ENCODE data around the gene COL4A2.

Gene COL4A2

GRCh38 chr13:110457361-110457760 lies 150.3 kb downstream of the COL4A2 start (continued):
- TF ChIP-seq, protein P1, sequence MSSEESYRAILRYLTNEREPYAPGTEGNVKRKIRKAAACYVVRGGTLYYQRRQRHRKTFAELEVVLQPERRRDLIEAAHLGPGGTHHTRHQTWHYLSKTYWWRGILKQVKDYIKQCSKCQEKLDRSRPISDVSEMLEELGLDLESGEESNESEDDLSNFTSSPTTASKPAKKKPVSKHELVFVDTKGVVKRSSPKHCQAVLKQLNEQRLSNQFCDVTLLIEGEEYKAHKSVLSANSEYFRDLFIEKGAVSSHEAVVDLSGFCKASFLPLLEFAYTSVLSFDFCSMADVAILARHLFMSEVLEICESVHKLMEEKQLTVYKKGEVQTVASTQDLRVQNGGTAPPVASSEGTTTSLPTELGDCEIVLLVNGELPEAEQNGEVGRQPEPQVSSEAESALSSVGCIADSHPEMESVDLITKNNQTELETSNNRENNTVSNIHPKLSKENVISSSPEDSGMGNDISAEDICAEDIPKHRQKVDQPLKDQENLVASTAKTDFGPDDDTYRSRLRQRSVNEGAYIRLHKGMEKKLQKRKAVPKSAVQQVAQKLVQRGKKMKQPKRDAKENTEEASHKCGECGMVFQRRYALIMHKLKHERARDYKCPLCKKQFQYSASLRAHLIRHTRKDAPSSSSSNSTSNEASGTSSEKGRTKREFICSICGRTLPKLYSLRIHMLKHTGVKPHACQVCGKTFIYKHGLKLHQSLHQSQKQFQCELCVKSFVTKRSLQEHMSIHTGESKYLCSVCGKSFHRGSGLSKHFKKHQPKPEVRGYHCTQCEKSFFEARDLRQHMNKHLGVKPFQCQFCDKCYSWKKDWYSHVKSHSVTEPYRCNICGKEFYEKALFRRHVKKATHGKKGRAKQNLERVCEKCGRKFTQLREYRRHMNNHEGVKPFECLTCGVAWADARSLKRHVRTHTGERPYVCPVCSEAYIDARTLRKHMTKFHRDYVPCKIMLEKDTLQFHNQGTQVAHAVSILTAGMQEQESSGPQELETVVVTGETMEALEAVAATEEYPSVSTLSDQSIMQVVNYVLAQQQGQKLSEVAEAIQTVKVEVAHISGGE (tag by site-specific recombination; conservative IDR thresholded peaks at IDR 0.05; ENCODE audit: low read depth), result no peak
- no peak for TF ChIP-seq ZNF585B (tag by site-specific recombination; IDR thresholded peaks at IDR 0.05)
- TF ChIP-seq, protein P2, sequence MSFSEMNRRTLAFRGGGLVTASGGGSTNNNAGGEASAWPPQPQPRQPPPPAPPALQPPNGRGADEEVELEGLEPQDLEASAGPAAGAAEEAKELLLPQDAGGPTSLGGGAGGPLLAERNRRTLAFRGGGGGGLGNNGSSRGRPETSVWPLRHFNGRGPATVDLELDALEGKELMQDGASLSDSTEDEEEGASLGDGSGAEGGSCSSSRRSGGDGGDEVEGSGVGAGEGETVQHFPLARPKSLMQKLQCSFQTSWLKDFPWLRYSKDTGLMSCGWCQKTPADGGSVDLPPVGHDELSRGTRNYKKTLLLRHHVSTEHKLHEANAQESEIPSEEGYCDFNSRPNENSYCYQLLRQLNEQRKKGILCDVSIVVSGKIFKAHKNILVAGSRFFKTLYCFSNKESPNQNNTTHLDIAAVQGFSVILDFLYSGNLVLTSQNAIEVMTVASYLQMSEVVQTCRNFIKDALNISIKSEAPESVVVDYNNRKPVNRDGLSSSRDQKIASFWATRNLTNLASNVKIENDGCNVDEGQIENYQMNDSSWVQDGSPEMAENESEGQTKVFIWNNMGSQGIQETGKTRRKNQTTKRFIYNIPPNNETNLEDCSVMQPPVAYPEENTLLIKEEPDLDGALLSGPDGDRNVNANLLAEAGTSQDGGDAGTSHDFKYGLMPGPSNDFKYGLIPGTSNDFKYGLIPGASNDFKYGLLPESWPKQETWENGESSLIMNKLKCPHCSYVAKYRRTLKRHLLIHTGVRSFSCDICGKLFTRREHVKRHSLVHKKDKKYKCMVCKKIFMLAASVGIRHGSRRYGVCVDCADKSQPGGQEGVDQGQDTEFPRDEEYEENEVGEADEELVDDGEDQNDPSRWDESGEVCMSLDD (tag by site-specific recombination; IDR thresholded peaks at IDR 0.05), result no peak
- no peak for TF ChIP-seq GLI4 (tag by site-specific recombination; IDR thresholded peaks at IDR 0.05)
- TF ChIP-seq CTCF (tag by site-specific recombination; IDR thresholded peaks at IDR 0.05), result no peak
- no peak for TF ChIP-seq IKZF3 (tag by site-specific recombination; IDR thresholded peaks at IDR 0.05)
- no peak for TF ChIP-seq ZNF292 (tag by site-specific recombination; IDR thresholded peaks at IDR 0.05; ENCODE audit: borderline replicate concordance, low read depth)
- TF ChIP-seq REPIN1 (tag by site-specific recombination; IDR thresholded peaks at IDR 0.05; ENCODE audit: low read depth), result no peak

GRCh38 chr13:110458017-110458416 lies 150.9 kb downstream of the COL4A2 start:
- CTCF ChIA-PET, result interaction anchor here (0.6 to 1.0 kb wide), 2 partner anchors 235 to 236 kb away, joined by 3 to 4 read pairs; no protein-coding TSS in a partner anchor

GRCh38 chr13:110458594-110459365 lies 151.7 kb downstream of the COL4A2 start:
- ChIA-PET CTCF (interaction anchor here (0.6 to 1.0 kb wide), 4 partner anchors 220 to 240 kb away, joined by 3 to 4 read pairs (median 3); no protein-coding TSS in a partner anchor), POLR2A (interaction anchor here (0.5 kb wide), 1 partner anchor 63 kb away, joined by 5 read pairs; no protein-coding TSS in a partner anchor)
- Histone ChIP-seq H3K4me3 (ENCODE audit: low read depth, low read length) (no peak overlapping the region), H3K36me3 (ENCODE audit: control insufficient read depth in 2 of 2, insufficient read depth in 1 of 2, low read length in 2 of 2) (peaks cover 0 to 9% of the 10 kb centered on the region in 2 experiments; a peak in 1 of 3 replicates), H3K27ac (ENCODE audit: extremely low read depth, low read depth, low read length) (no peak overlapping the region), H3K9me3 (ENCODE audit: control insufficient read depth, insufficient read depth, low read depth, low read length) (no peaks in the 10 kb centered on the region), H3K4me1 (ENCODE audit: control insufficient read depth, insufficient read depth, low read length) (no peaks in the 10 kb centered on the region)
- TF ChIP-seq ZNF140 (tag by site-specific recombination; IDR thresholded peaks at IDR 0.05), result no peak
- TF ChIP-seq ZFP69B (tag by site-specific recombination; IDR thresholded peaks at IDR 0.05), result no peak
- TF ChIP-seq OSR2 (tag by site-specific recombination; IDR thresholded peaks at IDR 0.05), result no peak
- TF ChIP-seq ZNF837 (tag by site-specific recombination; IDR thresholded peaks at IDR 0.05), result no peak
- no peak for TF ChIP-seq ZBTB21 (tag by site-specific recombination; IDR thresholded peaks at IDR 0.05)
- TF ChIP-seq ZNF223 (tag by site-specific recombination; IDR thresholded peaks at IDR 0.05), result no peak
- TF ChIP-seq ZNF394 (tag by site-specific recombination; IDR thresholded peaks at IDR 0.05; ENCODE audit: borderline replicate concordance), result no peak
- TF ChIP-seq GLIS2 (tag by site-specific recombination; IDR thresholded peaks at IDR 0.05), result no peak
- TF ChIP-seq ZBTB8A (tag by site-specific recombination; IDR thresholded peaks at IDR 0.05), result no peak
- no peak for TF ChIP-seq ZNF146 (tag by site-specific recombination; IDR thresholded peaks at IDR 0.05)
- TF ChIP-seq ZNF133 (tag by site-specific recombination; IDR thresholded peaks at IDR 0.05), result no peak
- TF ChIP-seq ZNF639 (tag by site-specific recombination; IDR thresholded peaks at IDR 0.05), result no peak
- no peak for TF ChIP-seq ZNF221 (tag by site-specific recombination; IDR thresholded peaks at IDR 0.05; ENCODE audit: borderline replicate concordance)

More at GRCh38 chr13:110458017-110458416, 150.9 kb downstream of the COL4A2 start:
- Histone ChIP-seq H3K9me3 (ENCODE audit: control insufficient read depth, insufficient read depth, low read depth, low read length) (no peaks in the 10 kb centered on the region), H3K27ac (ENCODE audit: extremely low read depth, low read depth, low read length) (no peak overlapping the region), H3K4me3 (ENCODE audit: low read depth, low read length) (no peak overlapping the region), H3K4me1 (ENCODE audit: control insufficient read depth, insufficient read depth, low read length) (no peaks in the 10 kb centered on the region), H3K36me3 (ENCODE audit: control insufficient read depth in 2 of 2, insufficient read depth in 1 of 2, low read length in 2 of 2) (peaks cover 0 to 9% of the 10 kb centered on the region in 2 experiments; a peak in 2 of 3 replicates)
- POLR2A ChIA-PET, result interaction anchor here (0.5 kb wide), 1 partner anchor 63 kb away, joined by 5 read pairs; no protein-coding TSS in a partner anchor
- no peak for TF ChIP-seq GLIS2 (tag by site-specific recombination; IDR thresholded peaks at IDR 0.05)
- peak; percentile 72 for TF ChIP-seq ZIC2 (tag by site-specific recombination; IDR thresholded peaks at IDR 0.05)
